Urothelium cell line (cell line): ENCODE data around the gene CTCFL.

ENCODE experiments used
- DNase-seq: peaks from one replicate; pipeline ENCODE4 v3.0.0; 2011; ENCODE audit warnings: low spot score, mixed read lengths
- FAIRE-seq: peaks from 2 replicates; lab custom pipeline; 2011; peaks lifted over from hg19 to GRCh38; lab: Jason Lieb, UNC

Gene CTCFL

GRCh38 chr20:57469418-57470211 lies 55.3 kb downstream of the CTCFL start:
- DNase-seq (no peak), FAIRE-seq (no peak)

DNA sequence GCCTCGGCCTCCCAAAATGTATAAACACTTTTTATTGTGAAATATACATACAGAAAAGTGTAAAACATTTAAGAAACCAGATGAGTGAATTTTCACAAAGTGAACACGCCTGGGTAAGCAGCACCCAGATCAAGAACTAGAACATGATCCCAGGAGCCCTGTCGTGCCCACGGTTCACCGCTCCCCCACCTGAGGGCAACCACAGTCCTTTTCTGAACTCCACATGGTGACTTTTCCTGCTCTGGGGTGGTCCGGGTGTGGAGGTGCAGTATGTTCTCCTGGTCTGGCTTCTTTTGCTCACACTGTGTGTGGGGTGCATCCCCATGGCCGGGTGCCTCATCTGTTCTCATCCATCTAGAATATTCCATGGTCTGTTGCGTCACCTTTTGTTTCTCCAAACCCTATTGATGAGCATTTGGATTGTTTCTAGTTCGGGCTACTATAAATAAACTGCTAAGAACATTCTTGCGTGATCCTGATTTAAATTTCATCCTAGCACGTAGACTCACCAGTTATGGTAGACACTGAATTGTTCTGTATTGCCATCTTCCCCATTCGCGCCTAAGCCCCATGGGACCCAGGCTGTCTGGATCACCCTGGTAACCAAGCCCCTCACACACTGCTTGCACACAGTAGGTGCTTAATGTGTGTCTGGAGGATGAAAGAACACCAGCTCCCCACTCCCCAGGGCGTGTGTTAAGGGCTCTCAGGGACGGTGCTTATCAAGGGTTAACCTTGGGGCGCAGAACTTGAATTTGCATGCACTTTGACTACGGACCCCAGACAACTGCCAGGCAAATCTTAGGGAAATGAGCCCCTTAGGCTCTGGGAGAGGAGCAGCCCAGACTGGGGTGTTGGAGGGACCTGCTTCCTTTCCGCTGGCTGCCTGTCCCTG lies 56.2 kb downstream of the CTCFL start:
- DNase-seq: no peak
- no peak for FAIRE-seq

DNA sequence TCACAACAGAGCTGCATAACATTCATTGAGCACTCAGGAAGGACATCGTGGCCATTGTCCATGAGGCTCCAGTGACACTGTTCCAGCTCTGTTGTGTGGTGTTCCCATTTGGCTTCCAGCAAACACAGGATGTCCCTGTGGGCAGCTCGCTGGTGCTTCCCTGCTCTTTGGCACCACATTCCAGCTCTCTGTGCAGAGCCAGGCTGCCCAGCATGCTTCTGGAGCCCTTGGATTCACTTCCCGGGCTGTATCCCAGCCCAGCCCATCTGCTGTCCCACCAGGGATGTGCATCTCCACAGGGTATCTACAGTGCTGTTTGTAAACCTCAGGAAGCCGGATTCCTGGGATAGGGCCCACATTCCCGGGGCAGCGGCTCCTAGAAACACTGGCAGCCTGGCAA lies 57.2 kb downstream of the CTCFL start:
- DNase-seq (no peak), FAIRE-seq (no peak)

- DNase-seq (no peak), FAIRE-seq (no peak)
Measured at GRCh38 chr20:57465943-57466342, 59.0 kb downstream of the CTCFL start.

DNA sequence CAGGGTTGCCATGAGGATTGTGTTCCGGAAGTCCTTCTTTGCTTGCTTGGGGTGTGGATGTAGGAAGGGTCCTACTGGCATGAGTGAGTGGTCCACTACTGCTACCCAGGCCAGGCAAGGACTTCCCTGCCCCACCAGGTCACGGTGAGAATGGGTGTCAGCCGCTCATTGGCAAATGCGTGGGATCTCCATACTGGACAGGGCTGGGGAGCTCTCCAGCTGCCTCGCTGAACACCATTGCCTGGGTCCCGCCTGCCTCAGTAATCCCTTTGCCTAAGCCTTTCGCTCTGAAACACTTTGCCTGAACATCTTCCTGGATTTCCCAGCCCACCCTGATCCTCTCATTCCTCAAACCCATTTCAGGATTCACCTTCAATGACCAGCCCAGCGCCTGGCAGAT lies 59.5 kb downstream of the CTCFL start:
- FAIRE-seq (no peak), DNase-seq (no peak)

DNA sequence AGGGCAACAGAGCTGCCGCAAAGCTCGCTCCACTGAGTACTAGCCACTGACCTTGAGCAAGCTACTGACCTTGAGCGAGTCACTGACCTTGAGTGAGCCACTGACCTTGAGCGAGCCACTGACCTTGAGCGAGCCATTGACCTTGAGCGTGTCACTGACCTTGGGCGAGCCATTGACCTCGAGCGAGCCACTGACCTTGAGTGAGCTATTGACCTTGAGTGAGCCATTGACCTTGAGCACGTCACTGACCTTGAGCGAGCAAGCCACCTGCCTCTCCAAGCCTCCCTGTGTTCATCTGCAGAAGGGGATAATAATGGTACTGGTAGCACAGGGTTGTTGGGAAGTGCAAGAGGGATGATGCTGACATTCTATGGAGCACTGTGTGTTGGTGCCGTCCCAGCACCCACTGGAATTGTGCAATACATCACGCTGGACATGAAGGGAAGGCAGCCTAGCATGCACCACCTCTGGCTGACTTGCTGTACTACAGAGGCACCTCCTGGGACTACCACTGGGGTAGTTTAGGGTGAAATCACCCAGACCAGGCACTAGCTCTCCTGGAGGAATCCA lies 60.2 kb downstream of the CTCFL start:
- FAIRE-seq: no peak
- no peak for DNase-seq

- DNase-seq (no peak), FAIRE-seq (no peak)
Measured at GRCh38 chr20:57462781-57463180, 62.2 kb downstream of the CTCFL start.

DNA sequence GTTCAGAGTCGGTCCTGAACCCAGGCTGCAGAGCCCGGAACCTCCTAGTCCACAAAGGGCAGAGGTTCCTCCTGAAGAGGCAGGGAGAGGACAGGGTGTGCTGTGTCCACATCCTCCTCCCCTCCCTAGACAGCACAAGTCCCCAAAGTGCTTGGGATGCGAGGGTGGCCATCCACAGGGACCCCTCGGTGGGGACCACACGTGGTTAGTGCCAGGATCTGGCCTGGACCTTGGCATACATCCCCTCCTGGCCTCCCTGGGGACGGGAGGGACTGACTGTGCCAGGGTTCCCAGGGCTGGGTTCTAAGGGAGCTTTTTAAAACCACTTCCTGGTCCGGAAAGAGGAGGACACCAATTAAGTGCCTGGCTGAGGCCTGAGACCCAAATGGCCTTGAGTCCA lies 63.2 kb downstream of the CTCFL start:
- no peak for DNase-seq
- no peak for FAIRE-seq

- DNase-seq: no peak
- no peak for FAIRE-seq
Measured at GRCh38 chr20:57460781-57461465, 64.0 kb downstream of the CTCFL start.

- DNase-seq (no peak), FAIRE-seq (no peak)
Measured at GRCh38 chr20:57459897-57460296, 65.0 kb downstream of the CTCFL start.

DNA sequence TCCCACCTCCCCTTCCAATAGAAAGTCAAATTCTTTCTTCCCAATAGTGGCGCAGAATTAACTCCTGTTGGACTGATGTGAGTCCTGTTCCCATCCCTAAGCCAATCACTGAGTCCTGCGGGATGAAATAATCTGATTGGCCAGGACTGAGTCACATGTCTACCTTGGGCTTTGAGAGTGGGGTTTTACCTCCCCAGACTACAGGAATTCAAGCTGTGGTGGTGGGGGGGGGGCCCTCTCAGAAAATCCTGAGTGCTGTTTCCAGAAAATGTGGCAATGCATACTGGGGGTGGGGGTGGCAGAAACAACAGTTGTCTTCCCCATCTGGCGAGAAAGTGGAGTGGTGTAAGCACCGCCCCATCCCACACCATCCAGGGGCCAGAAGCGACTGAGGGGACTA lies 65.7 kb downstream of the CTCFL start:
- DNase-seq (no peak), FAIRE-seq (no peak)

- DNase-seq (no peak), FAIRE-seq (no peak)
Measured at GRCh38 chr20:57458400-57459160, 66.4 kb downstream of the CTCFL start.

DNA sequence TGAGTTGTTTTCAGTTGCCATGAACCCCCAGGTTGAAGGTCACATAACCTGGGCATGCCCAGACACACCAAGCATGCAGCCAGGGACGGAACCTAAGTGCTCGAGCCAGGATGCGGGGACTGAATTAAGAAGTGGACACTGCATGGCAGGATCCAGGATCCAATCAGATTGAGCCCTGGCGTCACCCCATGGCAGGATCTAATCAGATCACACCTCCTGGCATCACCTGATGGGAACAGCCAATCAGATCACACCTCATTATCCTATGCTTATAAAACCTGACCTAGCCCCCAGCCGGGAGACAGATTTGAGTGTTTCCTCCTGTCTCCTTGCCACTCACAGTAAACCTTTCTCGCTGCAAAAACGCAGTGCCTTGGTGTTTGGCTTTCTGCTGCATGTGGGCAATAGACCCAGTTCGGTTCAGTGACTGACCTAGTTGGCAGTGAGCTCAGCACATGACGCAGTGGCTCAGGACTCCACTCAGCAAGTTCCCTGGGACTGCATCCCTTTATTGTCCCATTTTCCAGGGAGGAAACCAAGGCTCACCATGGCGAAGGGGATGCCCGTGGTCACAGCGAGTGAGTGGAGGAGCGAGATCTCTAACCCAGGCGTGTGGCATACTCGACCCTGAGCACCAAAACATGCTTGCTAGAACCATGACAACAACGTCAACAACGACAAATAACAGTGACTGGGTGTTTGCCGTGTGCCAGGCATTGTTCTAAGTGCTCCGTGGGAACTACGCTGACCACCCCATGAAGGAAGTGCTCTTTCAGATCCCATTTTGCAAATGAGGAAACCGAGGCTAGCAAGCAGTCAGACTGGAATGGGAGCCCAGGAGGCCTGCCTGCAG lies 67.5 kb downstream of the CTCFL start:
- FAIRE-seq (no peak), DNase-seq (no peak)

GRCh38 chr20:57456116-57456515 lies 68.8 kb downstream of the CTCFL start:
- FAIRE-seq: no peak
- no peak for DNase-seq

DNA sequence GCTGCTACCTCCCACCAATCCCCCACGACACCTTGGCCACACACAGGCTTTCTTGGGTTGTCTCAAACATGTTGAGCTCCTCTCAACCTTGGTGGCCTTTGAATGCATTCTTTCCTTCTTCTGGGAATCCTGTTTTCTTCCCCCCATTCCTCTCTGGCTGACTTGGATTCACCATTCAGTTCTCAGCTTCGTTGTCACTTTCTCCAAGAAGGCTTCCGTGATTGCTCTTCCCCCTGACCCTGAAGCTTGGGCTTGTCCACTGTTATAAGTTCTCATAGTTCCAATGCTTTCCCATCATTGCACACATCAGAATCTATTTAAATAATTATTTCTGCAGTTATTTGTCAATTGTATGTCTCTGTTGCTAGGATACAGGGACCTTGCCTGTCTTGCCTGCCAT lies 69.6 kb downstream of the CTCFL start:
- FAIRE-seq (no peak), DNase-seq (no peak)

DNA sequence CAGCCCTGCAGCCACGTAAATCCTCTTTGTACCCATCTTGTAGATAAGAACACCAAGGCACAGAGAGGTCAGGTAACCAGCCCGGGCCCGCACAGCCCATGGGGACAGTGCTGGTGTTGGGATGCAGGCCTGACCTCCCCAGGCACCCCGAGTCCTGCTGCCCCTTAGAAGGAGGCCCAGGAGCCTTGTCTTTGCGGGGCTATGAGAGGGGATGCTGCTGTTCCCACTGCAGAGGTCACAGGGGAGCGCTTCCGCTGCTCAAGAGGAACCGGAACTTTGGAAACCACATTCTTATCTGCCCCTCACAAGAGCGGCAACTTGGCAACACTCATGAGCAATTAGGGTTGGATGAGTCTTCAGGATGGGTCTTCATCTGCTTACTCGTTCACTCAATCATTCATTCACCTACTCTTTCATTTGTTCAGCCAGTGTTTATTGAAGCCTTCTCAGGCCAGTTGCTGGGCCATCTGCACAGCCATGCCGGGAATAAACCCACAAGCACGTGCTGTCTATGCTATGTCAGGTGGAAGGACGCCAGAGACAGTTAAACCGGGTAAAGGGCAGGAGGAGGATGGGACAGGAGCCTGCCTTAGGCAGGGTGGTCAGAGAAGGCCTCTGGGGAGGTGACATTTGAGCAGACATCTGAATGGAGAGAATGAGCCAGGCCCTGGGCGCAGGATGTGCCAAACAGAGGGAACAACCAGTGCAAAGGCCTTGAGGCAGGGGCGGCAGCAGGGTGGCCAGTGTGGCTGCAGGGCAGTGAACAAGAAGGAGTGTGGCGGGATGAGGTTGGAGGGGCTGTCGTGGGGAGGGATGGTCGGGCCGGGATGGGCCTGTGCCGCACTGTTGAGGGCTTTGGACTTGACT lies 72.9 kb downstream of the CTCFL start:
- DNase-seq (no peak), FAIRE-seq (no peak)

DNA sequence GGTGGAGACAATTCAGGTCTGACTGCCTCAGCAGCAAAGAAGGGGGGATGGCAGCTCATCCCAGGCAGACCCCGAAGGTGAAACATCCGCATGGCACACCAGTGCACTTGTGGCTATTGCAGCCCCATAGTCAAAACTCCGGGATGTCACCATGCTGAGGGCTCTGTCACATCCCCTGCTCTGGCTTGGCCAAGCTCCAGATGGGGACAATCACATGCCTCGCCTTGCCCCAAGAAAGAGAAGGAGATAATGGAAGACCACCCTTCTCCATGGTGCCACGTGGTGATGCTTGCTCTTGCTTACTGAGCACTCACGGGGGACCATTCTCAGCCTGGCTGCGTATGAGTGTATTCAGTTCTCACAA lies 73.5 kb downstream of the CTCFL start:
- FAIRE-seq: no peak

GRCh38 chr20:57450931-57451330 lies 74.0 kb downstream of the CTCFL start:
- DNase-seq (no peak), FAIRE-seq (no peak)

More for the DNA sequence above, 73.5 kb downstream of the CTCFL start:
- DNase-seq: no peak

GRCh38 chr20:57450419-57450818 lies 74.5 kb downstream of the CTCFL start:
- FAIRE-seq: peak; percentile 40
- peak; percentile 70 for DNase-seq
